Hypothalamus (tissue), 51 donors: ENCODE measurements around the gene DSCAML1.

Source experiments
- DNase-seq, 51 donors: peaks; one replicate each; lab custom pipeline; 2025; lab: John Stamatoyannopoulos, UW

Gene DSCAML1

GRCh38 chr11:117734601-117735024 lies 62.4 kb downstream of the DSCAML1 start:
- peak in 15 of 51 donors; percentile 13 to 76 (median 33) for DNase-seq

GRCh38 chr11:117733316-117733715 lies 63.7 kb downstream of the DSCAML1 start:
- no peak for DNase-seq

GRCh38 chr11:117731722-117732290 lies 65.2 kb downstream of the DSCAML1 start:
- no peak for DNase-seq

GRCh38 chr11:117730208-117730800 lies 66.7 kb downstream of the DSCAML1 start:
- no peak for DNase-seq

- DNase-seq = peak in 10 of 51 donors; percentile 17 to 43 (median 34)
These were observed 71.8 kb downstream of the DSCAML1 start for GRCh38 chr11:117725048-117725734.

GRCh38 chr11:117724621-117725020 lies 72.4 kb downstream of the DSCAML1 start:
- no peak for DNase-seq

GRCh38 chr11:117724104-117724503 lies 72.9 kb downstream of the DSCAML1 start:
- peak in 2 of 51 donors; percentile 28 to 34 for DNase-seq

- DNase-seq = peak in 1 of 51 donors; percentile 57
These were observed 73.6 kb downstream of the DSCAML1 start for GRCh38 chr11:117723277-117724024.

GRCh38 chr11:117722082-117722481 lies 74.9 kb downstream of the DSCAML1 start:
- no peak for DNase-seq

GRCh38 chr11:117720061-117720511 lies 76.9 kb downstream of the DSCAML1 start:
- peak in 7 of 51 donors; percentile 21 to 71 (median 39) for DNase-seq

GRCh38 chr11:117719480-117719879 lies 77.5 kb downstream of the DSCAML1 start:
- no peak for DNase-seq

GRCh38 chr11:117717485-117718314 lies 79.3 kb downstream of the DSCAML1 start:
- DNase-seq = peak in 45 of 51 donors; percentile 21 to 93 (median 82)

GRCh38 chr11:117716521-117717440 lies 80.2 kb downstream of the DSCAML1 start:
- DNase-seq = peak in 3 of 51 donors; percentile 25 to 60 (median 50)

GRCh38 chr11:117715801-117716200 lies 81.2 kb downstream of the DSCAML1 start:
- peak in 3 of 51 donors; percentile 36 to 71 (median 43) for DNase-seq

- no peak for DNase-seq
These were observed 83.5 kb downstream of the DSCAML1 start for GRCh38 chr11:117713538-117713991.

GRCh38 chr11:117712530-117712929 lies 84.5 kb downstream of the DSCAML1 start:
- peak in 3 of 51 donors; percentile 28 to 36 (median 28) for DNase-seq

- DNase-seq = no peak
These were observed 85.7 kb downstream of the DSCAML1 start for GRCh38 chr11:117711331-117711730.

- no peak for DNase-seq
These were observed 86.8 kb downstream of the DSCAML1 start for GRCh38 chr11:117710211-117710610.

GRCh38 chr11:117706322-117706814 lies 90.6 kb downstream of the DSCAML1 start:
- DNase-seq = no peak
